SK-N-SH (cell line): Measurements from ENCODE around the gene CLDN10. TPM values are rescaled to one million over a fixed set of nuclear protein-coding genes. Genes with fewer than 3 reads are reported as not detected.

Experiments used
- CTCF ChIA-PET: fragments of 300-600, 350-600 bp; formaldehyde crosslinking; extraction: SDS; loops from one replicate; lab custom pipeline; 2021; lab: Yijun Ruan, JAX
- POLR2A ChIA-PET: fragments of 350-600 bp; sonication (Branson Sonifier 250); formaldehyde crosslinking; extraction: SDS; loops from one replicate; lab custom pipeline; 2020; ENCODE audit warnings: antibody characterized with exemption, inconsistent platforms; lab: Yijun Ruan, JAX
- DNase-seq: peaks from one replicate; pipeline ENCODE4 v3.0.0; 2012
- H2AFZ ChIP-seq: fragments of 200-600 bp; sonication (generic); 2 replicates; pipeline ENCODE4 v1.8.1; 2016; ENCODE audit warnings: antibody characterized with exemption, mild to moderate bottlenecking, low read depth
- H3F3A ChIP-seq: fragments of 200-600 bp; sonication (generic); replicated peaks from 2 replicates; pipeline ENCODE3; 2016; ENCODE audit warnings: antibody characterized with exemption, mild to moderate bottlenecking; ENCODE audit not compliant: insufficient read depth
- H3K27ac ChIP-seq, 2 experiments: fragments of 200-500 bp in 1 of 2; fragments of 200-600 bp in 1 of 2; sonication (Bioruptor generic) in 1 of 2; sonication (generic), shearing (Covaris generic) in 1 of 2; 2 replicates each; pipeline versions ENCODE4 v1.5.1 to v1.6.1; 2014 to 2016; ENCODE audit warnings: low read depth in 2 of 2, inconsistent platforms in 1 of 2, low read length in 1 of 2, mild to moderate bottlenecking in 1 of 2, mixed read lengths in 1 of 2
- H3K27me3 ChIP-seq: fragments of 200-600 bp; sonication (generic), shearing (Covaris generic); 2 replicates; pipeline ENCODE4 v1.6.1; 2016; ENCODE audit warnings: mixed run types; ENCODE audit not compliant: insufficient read depth
- H3K36me3 ChIP-seq, 2 experiments: fragments of 200-500 bp in 1 of 2; fragments of 200-600 bp in 1 of 2; sonication (Bioruptor generic) in 1 of 2; sonication (generic) in 1 of 2; replicated peaks in 1 of 2; 2 replicates each; pipeline versions ENCODE3 to v1.5.1; 2014 to 2016; ENCODE audit warnings: low read length in 1 of 2, mild to moderate bottlenecking in 1 of 2; ENCODE audit not compliant: insufficient read depth in 2 of 2, control insufficient read depth in 1 of 2
- H3K4me1 ChIP-seq, 2 experiments: fragments of 200-500 bp in 1 of 2; fragments of 200-600 bp in 1 of 2; sonication (Bioruptor generic) in 1 of 2; sonication (generic), shearing (Covaris generic) in 1 of 2; 2 replicates each; pipeline versions ENCODE4 v1.5.1 to v1.6.1; 2014 to 2016; ENCODE audit warnings: low read depth in 1 of 2, low read length in 1 of 2, mixed run types in 1 of 2; ENCODE audit not compliant: insufficient read depth in 2 of 2, control insufficient read depth in 1 of 2
- H3K4me2 ChIP-seq: fragments of 200-600 bp; sonication (generic), shearing (Covaris generic); 2 replicates; pipeline ENCODE4 v1.6.1; 2017; ENCODE audit warnings: mixed run types
- H3K4me3 ChIP-seq, 2 experiments: fragments of 200-500 bp in 1 of 2; fragments of 200-600 bp in 1 of 2; sonication (Bioruptor generic) in 1 of 2; sonication (generic), shearing (Covaris generic) in 1 of 2; 2 replicates each; pipeline versions ENCODE4 v1.5.1 to v1.8.1; 2014 to 2016; ENCODE audit warnings: low read depth in 2 of 2, inconsistent platforms in 1 of 2, low read length in 1 of 2, mild to moderate bottlenecking in 1 of 2, mixed read lengths in 1 of 2, moderate library complexity in 1 of 2
- H3K79me2 ChIP-seq: fragments of 200-600 bp; sonication (generic); 2 replicates; pipeline ENCODE4 v1.8.1; 2017; ENCODE audit warnings: mild to moderate bottlenecking; ENCODE audit not compliant: insufficient read depth
- H3K9ac ChIP-seq: fragments of 200-600 bp; sonication (generic); 2 replicates; pipeline ENCODE4 v1.6.1; 2017; ENCODE audit warnings: mixed run types
- H3K9me2 ChIP-seq: fragments of 200-600 bp; sonication (generic); 2 replicates; pipeline ENCODE4 v1.6.1; 2017; ENCODE audit warnings: mixed run types
- H3K9me3 ChIP-seq: fragments of 200-600 bp; sonication (generic); 2 replicates; pipeline ENCODE4 v1.6.1; 2017; ENCODE audit warnings: mixed run types, mild to moderate bottlenecking, moderate library complexity
- H4K20me1 ChIP-seq: fragments of 200-600 bp; sonication (generic); 2 replicates; pipeline ENCODE4 v1.6.1; 2017; ENCODE audit warnings: mild to moderate bottlenecking, mixed run types; ENCODE audit not compliant: insufficient read depth
- CHD2 ChIP-seq: fragments of 150-350 bp; IDR thresholded peaks from 2 replicates; pipeline ENCODE4 v1.6.1; 2018; ENCODE audit warnings: low read length; ENCODE audit not compliant: partially characterized antibody
- ELF1 ChIP-seq: IDR thresholded peaks from 2 replicates; pipeline ENCODE4 v1.4.0; 2012
- EZH2phosphoT487 ChIP-seq: fragments of 200-600 bp; sonication (generic); IDR thresholded peaks from 2 replicates; pipeline ENCODE4 v1.6.1; 2017; ENCODE audit warnings: low read depth, mixed run types, mild to moderate bottlenecking, antibody characterized with exemption, moderate library complexity, borderline replicate concordance
- FOXJ3 ChIP-seq: sonication (generic); formaldehyde crosslinking; IDR thresholded peaks from 2 replicates; pipeline ENCODE4 v1.5.1; 2020; ENCODE audit warnings: mild to moderate bottlenecking, missing genetic modification reagents
- FOXM1 ChIP-seq: IDR thresholded peaks from 2 replicates; pipeline ENCODE4 v1.4.0; 2012; ENCODE audit warnings: low read depth, mild to moderate bottlenecking
- RCOR1 ChIP-seq: fragments of 150-350 bp; IDR thresholded peaks from 2 replicates; pipeline ENCODE4 v1.6.1; 2017; ENCODE audit warnings: antibody characterized with exemption, low read length
- RXRA ChIP-seq: IDR thresholded peaks from 2 replicates; pipeline ENCODE4 v1.4.0; 2012; ENCODE audit warnings: low read depth, mild to moderate bottlenecking, borderline replicate concordance
- SMC3 ChIP-seq: IDR thresholded peaks from 2 replicates; pipeline ENCODE4 v1.6.1; 2012; ENCODE audit warnings: low read depth, low read length, improper control_type of control experiment
- YY1 ChIP-seq: IDR thresholded peaks from 2 replicates; pipeline ENCODE4 v1.4.0; 2012; ENCODE audit warnings: low read depth, mild to moderate bottlenecking
- WGBS: methylation state at CpG from one replicate; pipeline ENCODE4 v1.1.6; 2017; ENCODE audit warnings: low lambda C conversion rate; 5-methylcytosine and 5-hydroxymethylcytosine counted together
- polyA plus RNA-seq, 3 experiments: library from polyadenylated mRNA; depleted of rRNA; stranded (reverse); fragments of >200 nt; gene quantifications; 2 replicates each; pipeline ENCODE4 v1.2.3, GENCODE V29; 2012
- TF ChIP-seq, protein P1 (sequence below): IDR thresholded peaks from 2 replicates; pipeline ENCODE4; 2012
- TF ChIP-seq, protein P2 (sequence below): IDR thresholded peaks from 2 replicates; pipeline ENCODE4 v1.4.0; 2012; ENCODE audit warnings: low read depth, borderline replicate concordance

CLDN10 gene
- polyA plus RNA-seq, 1 of the 3 experiments (the other 2 are of a cell fraction), result 0.05 TPM

DNA sequence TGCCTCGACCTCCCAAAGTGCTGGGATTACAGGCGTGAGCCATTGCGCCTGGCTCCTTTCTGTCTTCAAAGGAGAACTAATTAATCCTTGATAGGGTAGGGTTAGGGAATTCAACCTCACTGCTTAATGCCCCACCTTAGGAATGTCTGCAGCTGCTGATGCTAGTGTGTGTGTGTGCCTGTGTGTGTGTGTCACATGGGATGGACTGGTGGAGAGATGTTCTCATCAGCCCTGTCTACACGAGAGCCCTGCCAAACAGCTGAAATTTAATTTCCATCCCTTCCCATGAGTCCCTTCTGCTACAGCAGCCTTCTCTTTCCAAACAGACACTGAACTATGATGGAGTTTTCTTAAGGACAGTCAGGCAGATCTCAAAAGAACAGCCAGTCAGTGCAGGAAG is 46.5 kb upstream of the CLDN10 start:
- H3K4me1 ChIP-seq, result no peaks in the 10 kb centered on the region
- no peaks in the 10 kb centered on the region for H4K20me1 ChIP-seq
- no peaks in the 10 kb centered on the region for H3K9me3 ChIP-seq
- no peaks in the 10 kb centered on the region for H3K27me3 ChIP-seq
- no peak overlapping the region for H3K27ac ChIP-seq
- no peak overlapping the region for H3K4me3 ChIP-seq
- no peak overlapping the region for H3K4me2 ChIP-seq
- no peak overlapping the region for H3K9ac ChIP-seq
- H3K9me2 ChIP-seq, result no peaks in the 10 kb centered on the region
- no peak for DNase-seq
- ChIA-PET POLR2A (no interaction called here), CTCF (interaction anchor here (0.5 to 0.6 kb wide), 2 partner anchors 31 to 50 kb away, joined by 3 read pairs; no protein-coding TSS in a partner anchor)
- no peaks in the 10 kb centered on the region for H3K36me3 ChIP-seq
- H3K79me2 ChIP-seq, result no peaks in the 10 kb centered on the region
- no peak overlapping the region for H2AFZ ChIP-seq
- no peaks in the 10 kb centered on the region for H3F3A ChIP-seq
- no peak for TF ChIP-seq FOXJ3 (CRISPR knock-in tag)
- TF ChIP-seq ELF1, result no peak
- TF ChIP-seq, protein P1, sequence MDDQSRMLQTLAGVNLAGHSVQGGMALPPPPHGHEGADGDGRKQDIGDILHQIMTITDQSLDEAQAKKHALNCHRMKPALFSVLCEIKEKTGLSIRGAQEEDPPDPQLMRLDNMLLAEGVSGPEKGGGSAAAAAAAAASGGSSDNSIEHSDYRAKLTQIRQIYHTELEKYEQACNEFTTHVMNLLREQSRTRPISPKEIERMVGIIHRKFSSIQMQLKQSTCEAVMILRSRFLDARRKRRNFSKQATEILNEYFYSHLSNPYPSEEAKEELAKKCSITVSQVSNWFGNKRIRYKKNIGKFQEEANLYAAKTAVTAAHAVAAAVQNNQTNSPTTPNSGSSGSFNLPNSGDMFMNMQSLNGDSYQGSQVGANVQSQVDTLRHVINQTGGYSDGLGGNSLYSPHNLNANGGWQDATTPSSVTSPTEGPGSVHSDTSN, result no peak
- TF ChIP-seq, protein P2, sequence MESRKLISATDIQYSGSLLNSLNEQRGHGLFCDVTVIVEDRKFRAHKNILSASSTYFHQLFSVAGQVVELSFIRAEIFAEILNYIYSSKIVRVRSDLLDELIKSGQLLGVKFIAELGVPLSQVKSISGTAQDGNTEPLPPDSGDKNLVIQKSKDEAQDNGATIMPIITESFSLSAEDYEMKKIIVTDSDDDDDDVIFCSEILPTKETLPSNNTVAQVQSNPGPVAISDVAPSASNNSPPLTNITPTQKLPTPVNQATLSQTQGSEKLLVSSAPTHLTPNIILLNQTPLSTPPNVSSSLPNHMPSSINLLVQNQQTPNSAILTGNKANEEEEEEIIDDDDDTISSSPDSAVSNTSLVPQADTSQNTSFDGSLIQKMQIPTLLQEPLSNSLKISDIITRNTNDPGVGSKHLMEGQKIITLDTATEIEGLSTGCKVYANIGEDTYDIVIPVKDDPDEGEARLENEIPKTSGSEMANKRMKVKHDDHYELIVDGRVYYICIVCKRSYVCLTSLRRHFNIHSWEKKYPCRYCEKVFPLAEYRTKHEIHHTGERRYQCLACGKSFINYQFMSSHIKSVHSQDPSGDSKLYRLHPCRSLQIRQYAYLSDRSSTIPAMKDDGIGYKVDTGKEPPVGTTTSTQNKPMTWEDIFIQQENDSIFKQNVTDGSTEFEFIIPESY, result no peak
- TF ChIP-seq YY1, result no peak
- no peak for TF ChIP-seq RXRA
- no peak for TF ChIP-seq RCOR1
- no peak for TF ChIP-seq CHD2
- 51% methylated on average over 4 of the region's 4 CpGs for WGBS

DNA sequence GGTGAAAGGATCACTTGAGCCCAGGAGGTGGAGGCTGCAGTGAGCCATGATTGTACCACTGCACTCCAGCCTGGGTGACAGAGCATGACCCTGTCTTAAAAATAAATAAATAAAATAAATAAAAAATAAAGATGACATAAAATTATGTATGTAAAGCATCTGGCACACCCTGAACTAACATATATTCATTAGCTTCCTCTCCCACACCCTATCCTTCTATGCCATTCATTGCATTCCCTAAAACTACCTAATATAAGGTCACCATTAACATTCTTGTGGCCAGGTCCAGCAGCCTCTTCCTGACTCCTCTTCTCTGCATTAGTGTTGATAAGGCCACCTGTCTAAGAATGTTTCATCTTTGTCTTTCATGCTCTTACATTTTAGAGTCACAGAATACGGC is 44.5 kb upstream of the CLDN10 start:
- Histone ChIP-seq H3K27ac (no peak overlapping the region), H3K79me2 (no peaks in the 10 kb centered on the region), H3K9me3 (no peaks in the 10 kb centered on the region), H3F3A (no peaks in the 10 kb centered on the region), H3K4me3 (no peak overlapping the region), H2AFZ (no peak overlapping the region), H4K20me1 (no peaks in the 10 kb centered on the region), H3K36me3 (no peaks in the 10 kb centered on the region), H3K4me1 (no peaks in the 10 kb centered on the region), H3K27me3 (no peaks in the 10 kb centered on the region), H3K9ac (no peak overlapping the region), H3K4me2 (no peak overlapping the region), H3K9me2 (no peaks in the 10 kb centered on the region)
- WGBS, result 8% methylated on average over 1 of the region's 1 CpG
- no peak for DNase-seq
- CTCF ChIA-PET, result interaction anchor here (1.4 kb wide), 1 partner anchor 29 kb away, joined by 6 read pairs; no protein-coding TSS in a partner anchor
- TF ChIP-seq EZH2phosphoT487, result no peak
- POLR2A ChIA-PET, result no interaction called here

DNA sequence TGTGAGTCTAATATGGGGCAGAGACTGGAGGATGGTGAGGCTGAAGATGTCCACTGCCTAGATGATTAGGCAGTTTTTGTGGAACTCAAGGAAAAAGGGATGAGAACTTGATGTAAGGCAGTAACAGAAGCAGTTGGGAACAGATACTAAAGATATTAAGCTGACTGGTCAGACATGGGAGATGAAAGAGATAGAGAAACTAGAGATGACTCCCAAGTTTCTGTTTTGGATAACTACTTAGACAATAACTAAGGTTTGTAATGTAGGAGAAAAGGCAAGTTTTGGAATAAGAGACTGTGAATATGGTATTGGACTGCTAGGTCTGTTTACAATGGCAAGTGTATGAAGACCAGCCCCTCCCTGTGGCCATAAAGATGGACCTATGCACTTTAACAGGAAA is 43.5 kb upstream of the CLDN10 start:
- ChIA-PET CTCF (interaction anchor here (0.9 to 1.4 kb wide), 2 partner anchors 14 to 28 kb away, joined by 3 to 6 read pairs; no protein-coding TSS in a partner anchor), POLR2A (no interaction called here)
- H4K20me1 ChIP-seq, result no peaks in the 10 kb centered on the region
- TF ChIP-seq, protein P1, result no peak
- TF ChIP-seq SMC3 (no peak), FOXM1 (no peak), CHD2 (no peak)
- TF ChIP-seq, protein P2, result no peak
- TF ChIP-seq, all 33 proteins: peak for 0
- no peak overlapping the region for H2AFZ ChIP-seq
- H3K9me3 ChIP-seq, result no peaks in the 10 kb centered on the region
- H3K4me2 ChIP-seq, result no peak overlapping the region
- H3K4me1 ChIP-seq, result no peaks in the 10 kb centered on the region
- no peaks in the 10 kb centered on the region for H3K9me2 ChIP-seq
- H3K79me2 ChIP-seq, result no peaks in the 10 kb centered on the region
- no peak overlapping the region for H3K27ac ChIP-seq
- no peak overlapping the region for H3K9ac ChIP-seq
- H3K27me3 ChIP-seq, result no peaks in the 10 kb centered on the region
- no peak for DNase-seq
- H3K36me3 ChIP-seq, result no peaks in the 10 kb centered on the region
- no peaks in the 10 kb centered on the region for H3F3A ChIP-seq
- H3K4me3 ChIP-seq, result no peak overlapping the region
